T-helper 1 cell (primary cell): Measurements from ENCODE around the gene PBRM1.

ENCODE experiments used
- DNase-seq, 5 donors: peaks; one replicate each; pipeline ENCODE4 v3.0.0-alpha.2; 2012 to 2020

PBRM1 gene

DNA sequence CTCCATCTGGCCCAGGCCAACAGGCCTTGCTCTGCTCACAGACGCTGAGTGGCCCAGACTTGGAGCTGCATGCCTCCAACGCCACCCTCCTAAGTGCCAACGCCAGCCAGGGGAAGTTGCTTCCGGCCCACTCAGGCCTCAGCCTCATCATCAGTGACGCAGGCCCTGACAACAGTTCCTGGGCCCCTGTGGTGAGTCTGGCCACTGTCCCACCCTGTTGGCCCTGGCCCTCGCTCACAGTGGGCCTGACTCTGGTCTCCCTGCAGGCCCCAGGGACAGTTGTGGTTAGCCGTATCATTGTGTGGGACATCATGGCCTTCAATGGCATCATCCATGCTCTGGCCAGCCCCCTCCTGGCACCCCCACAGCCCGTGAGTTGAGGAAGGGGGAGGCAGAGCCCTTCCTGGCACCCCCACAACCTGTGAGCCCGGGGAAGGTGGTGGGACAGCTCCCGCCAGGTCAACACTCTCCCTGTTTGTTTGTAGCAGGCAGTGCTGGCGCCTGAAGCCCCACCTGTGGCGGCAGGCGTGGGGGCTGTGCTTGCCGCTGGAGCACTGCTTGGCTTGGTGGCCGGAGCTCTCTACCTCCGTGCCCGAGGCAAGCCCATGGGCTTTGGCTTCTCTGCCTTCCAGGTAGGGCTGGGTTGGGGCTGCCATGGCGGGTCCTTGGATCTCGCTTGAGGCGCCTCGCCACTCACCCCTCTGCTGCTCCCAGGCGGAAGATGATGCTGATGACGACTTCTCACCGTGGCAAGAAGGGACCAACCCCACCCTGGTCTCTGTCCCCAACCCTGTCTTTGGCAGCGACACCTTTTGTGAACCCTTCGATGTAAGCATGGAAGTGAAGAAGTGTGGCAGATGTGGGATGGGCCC lies 162.1 kb downstream of the PBRM1 start:
- no peak for DNase-seq

DNA sequence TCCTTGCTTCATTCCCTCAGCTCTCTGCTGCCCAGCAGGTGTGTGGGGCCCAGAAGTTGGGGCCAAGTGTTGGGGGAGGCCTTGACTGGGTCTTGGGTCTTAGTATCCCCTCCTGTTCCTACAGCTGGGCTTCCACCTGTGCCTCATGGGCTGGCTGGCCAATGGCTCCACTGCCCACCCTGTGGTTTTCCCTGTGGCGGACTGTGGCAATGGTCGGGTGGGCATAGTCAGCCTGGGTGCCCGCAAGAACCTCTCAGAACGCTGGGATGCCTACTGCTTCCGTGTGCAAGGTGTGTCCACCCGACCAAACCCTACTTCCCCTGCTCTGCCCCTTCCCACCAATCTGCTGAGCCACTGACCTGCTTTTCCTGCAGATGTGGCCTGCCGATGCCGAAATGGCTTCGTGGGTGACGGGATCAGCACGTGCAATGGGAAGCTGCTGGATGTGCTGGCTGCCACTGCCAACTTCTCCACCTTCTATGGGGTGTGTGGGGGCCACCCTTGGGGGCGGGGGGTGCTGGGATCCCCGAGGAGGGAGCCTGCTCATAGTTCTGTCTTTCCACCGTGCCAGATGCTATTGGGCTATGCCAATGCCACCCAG lies 163.0 kb downstream of the PBRM1 start:
- no peak for DNase-seq

DNA sequence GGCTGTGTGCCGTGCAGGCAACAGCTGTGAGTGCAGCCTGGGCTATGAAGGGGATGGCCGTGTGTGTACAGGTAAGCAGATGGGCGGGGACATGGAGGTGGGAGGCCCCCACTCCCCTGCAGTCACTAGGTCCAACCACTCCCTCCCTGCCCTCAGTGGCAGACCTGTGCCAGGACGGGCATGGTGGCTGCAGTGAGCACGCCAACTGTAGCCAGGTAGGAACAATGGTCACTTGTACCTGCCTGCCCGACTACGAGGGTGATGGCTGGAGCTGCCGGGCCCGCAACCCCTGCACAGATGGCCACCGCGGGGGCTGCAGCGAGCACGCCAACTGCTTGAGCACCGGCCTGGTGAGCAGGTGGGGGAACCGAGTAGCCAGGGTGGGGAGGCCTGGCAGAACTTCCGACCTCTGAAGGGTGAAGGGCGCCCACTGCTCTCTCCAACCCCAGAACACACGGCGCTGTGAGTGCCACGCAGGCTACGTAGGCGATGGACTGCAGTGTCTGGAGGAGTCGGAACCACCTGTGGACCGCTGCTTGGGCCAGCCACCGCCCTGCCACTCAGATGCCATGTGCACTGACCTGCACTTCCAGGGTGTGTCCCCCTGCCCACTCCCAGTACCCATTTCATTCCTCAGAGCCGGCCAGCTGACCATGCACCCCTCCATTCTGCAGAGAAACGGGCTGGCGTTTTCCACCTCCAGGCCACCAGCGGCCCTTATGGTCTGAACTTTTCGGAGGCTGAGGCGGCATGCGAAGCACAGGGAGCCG lies 163.6 kb downstream of the PBRM1 start:
- DNase-seq = no peak

DNA sequence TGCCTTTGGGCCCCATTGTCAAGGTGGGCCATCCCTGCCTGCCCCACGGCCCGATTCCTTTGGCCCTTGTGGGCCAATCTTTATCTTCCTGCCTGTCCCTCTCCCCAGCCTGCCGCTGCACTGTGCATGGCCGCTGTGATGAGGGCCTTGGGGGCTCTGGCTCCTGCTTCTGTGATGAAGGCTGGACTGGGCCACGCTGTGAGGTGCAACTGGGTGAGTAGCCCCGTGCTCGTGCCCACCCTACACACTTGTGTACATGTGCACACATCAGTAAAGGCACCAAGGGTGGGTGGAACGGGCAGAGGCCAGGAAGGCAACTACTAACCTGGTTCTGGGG lies 164.3 kb downstream of the PBRM1 start:
- DNase-seq = no peak

DNA sequence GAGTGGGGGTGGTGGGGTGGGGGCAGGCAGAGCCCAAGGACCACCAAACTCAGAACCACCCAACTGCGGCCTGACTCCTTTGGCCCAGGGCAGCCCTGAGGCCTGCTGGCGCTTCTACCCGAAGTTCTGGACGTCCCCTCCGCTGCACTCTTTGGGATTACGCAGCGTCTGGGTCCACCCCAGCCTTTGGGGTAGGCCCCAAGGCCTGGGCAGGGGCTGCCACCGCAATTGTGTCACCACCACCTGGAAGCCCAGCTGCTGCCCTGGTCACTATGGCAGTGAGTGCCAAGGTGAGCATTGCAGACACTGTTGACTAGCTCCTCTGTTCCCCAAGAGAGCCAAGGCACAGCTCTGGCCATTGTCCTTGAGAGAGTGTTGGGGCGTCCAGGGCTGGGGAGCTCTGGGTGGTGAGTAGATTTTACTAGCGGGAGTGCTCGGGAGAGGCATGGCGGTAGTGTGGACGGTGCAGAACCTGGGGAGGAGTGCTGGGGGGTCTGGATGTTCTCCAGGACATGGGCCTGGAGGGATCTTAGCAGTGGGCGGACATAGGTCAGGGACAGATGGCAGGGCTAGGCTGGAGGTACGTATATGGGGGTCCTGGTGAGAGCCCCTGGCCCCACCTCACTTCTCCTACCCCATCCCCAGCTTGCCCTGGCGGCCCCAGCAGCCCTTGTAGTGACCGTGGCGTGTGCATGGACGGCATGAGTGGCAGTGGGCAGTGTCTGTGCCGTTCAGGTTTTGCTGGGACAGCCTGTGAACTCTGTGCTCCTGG lies 164.8 kb downstream of the PBRM1 start:
- DNase-seq = no peak

DNA sequence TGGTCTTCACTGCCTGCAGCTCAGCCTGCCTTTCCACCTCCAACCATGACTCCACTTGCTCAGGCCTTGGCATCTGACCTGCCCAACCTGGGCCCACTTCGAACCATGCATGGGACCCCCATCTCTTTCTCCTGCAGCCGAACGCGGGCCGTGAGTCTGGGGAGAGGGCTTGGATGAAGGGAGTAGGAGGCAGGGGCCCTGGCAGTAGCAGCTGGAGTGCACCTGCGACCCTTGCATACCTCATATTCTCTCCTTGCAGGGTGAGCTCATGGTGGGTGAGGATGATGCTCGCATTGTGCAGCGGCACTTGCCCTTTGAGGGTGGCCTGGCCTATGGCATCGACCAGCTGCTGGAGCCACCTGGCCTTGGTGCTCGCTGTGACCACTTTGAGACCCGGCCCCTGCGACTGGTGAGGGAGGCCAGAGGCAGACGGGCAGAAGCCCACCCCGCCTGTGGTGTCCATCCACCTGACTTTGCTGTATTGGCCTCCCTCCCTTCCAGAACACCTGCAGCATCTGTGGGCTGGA lies 165.5 kb downstream of the PBRM1 start:
- no peak for DNase-seq

DNA sequence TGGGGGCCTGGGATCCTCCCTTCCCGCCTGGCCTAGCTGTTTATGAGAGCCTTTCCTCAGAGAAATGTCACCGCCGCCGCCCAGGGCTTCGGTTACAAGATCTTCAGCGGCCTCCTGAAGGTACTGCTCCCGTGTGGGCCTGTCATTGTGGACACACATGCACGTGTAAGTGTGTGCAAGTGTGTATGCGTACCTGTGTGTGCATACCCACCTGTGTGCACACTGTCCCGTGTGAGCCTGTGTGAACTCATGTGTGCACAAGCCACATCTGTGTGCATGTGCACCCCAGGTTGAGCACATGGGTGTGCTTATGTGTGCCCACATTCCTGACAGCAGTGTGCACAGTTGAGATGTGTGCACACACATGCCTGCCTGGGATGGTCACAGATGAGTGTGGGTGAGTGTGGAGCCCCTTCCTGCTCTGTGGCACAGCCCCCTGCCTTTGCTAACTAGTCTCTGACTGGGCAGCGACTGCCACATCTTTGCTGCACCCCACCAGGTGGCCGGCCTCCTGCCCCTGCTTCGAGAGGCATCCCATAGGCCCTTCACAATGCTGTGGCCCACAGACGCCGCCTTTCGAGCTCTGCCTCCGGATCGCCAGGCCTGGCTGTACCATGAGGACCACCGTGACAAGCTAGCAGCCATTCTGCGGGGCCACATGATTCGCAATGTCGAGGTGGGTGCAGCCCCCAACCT lies 166.1 kb downstream of the PBRM1 start:
- DNase-seq = no peak

DNA sequence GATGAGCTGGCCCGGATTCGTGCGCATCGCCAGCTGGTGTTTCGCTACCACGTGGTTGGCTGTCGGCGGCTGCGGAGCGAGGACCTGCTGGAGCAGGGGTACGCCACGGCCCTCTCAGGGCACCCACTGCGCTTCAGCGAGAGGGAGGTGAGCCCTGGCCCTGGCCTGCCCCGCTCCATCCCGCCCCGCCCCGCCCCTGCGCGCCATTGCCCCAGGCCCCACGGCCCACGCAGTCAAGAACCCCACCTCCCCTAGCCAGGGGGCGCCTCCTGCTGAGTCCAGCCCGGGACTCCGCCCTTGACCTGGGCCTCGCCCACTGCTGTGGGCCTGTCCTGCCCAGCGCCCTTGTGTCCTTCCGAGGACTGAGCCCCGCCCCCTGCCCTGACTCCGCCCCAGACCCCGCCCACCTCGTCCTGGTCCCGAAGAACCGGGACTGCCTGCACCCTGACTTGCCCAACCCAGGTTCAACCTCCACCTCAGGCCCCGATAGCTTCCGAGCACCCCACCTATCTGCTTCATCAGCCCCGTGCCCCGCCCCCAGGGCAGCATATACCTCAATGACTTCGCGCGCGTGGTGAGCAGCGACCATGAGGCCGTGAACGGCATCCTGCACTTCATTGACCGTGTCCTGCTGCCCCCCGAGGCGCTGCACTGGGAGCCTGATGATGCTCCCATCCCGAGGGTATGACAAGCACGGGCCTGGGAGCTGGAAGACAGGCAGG lies 166.8 kb downstream of the PBRM1 start:
- DNase-seq = no peak

DNA sequence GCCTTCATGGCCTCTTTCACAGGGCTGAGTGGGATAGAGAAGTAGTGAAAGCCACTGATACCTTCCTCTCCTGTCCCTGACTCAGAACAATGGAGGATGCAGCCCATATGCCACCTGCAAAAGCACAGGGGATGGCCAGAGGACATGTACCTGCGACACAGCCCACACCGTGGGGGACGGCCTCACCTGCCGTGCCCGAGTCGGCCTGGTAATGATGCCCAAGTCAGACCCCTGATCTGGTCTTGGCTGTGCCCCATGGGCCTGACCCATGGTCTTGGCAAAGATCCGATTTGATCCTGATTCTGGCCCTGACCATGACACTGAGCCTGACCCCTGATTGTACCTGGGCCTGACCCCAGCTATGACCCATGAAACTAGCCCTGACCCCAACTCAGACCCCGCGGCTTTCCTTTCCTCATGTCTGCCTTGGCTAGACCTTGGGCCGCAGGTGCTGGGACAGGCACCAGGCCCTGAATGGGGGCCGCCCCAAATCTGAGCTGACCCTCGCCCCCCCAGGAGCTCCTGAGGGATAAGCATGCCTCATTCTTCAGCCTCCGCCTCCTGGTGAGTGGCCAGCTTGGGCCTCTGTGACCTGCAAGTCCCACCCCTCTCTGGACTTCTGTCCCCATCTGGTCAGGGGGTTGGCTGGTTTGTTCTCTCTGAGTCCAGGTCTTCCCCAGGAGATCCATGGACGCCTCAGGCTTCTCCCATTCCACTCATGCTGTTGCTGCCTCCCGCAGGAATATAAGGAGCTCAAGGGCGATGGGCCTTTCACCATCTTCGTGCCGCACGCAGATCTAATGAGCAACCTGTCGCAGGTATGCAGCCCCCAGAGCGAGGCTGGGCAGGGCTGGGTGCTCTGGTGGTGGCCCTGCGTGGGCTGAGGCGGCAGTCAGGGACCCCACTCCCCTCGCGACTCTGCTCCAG lies 167.7 kb downstream of the PBRM1 start:
- no peak for DNase-seq

DNA sequence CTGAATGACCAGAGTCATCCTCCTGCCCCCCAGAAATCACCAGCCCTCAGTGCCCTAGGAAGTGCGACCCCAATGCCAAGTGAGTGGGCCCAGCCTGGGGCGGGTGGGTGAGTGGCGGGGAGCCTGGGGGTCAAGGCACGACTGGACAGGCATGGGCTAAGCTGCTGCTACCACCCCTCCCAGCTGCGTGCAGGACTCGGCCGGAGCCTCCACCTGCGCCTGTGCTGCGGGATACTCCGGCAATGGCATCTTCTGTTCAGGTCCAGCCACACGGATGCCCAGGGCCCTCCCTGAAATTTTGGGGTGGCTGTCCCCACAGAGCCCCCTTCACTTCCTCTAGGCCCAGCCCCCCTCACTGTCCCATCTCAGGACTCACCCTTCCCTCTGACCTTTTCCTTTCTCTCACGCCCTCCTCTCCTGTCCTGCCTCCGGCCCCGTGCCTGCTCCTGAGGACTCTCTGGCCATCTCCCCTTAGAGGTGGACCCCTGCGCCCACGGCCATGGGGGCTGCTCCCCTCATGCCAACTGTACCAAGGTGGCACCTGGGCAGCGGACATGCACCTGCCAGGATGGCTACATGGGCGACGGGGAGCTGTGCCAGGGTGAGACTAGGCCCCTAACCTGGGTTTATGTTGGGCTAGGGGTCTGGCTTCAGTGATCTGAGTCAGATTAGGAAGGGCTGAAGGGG lies 169.1 kb downstream of the PBRM1 start:
- no peak for DNase-seq

DNA sequence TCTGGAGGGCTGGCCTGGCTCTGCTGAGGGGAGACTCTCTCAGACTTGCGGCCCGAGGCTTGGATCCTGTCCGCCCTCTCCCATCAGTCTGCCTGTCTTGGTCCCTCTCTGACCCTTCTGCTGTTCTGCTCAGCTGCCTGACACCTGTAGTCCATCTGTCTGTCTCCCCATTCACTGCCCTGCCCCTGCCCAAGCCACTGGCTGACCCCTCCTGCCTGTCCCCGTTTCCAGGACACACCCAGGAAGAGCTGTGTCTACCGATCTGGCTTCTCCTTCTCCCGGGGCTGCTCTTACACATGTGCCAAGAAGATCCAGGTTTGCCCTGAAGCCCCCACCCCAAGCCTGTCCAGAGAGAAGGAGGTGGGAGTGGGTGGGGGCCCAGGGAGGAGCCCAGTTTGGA lies 170.5 kb downstream of the PBRM1 start:
- DNase-seq = no peak

DNA sequence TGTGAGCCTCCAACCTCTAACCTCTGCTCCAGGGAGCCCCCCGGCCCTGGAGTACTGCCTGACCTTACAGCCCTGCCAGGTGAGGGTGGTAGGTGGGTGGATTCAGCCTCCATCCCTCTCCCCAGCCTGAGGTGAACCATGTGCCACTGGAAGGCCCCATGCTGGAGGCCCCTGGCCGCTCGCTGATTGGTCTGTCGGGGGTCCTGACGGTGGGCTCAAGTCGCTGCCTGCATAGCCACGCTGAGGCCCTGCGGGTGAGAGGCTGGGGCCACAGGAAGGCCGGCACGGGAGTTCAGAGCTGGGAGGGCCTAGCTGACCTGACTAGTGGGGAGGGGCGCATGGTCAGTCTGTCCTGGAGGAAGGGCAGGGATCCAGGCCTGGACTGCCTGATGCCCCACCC lies 171.1 kb downstream of the PBRM1 start:
- no peak for DNase-seq

DNA sequence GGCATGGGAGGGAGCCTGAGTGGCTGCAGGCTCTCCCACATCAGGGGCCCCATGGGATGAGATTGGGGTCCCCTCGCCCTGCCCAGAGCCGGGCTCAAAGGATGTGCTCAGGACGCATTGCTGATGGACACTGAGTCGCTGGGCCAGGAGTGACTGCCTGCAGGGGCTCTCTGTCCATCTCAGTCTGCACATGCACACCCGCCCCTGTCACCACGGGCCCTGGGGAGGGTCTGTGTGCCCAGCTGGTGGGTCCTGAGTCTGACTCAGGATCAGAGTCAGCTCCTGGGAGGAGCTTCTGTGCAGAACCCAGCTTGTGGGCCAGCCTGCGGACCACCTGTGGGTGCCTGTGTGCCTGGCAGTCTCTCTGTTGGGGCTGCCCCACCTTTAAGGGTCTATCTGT lies 172.4 kb downstream of the PBRM1 start:
- no peak for DNase-seq

DNA sequence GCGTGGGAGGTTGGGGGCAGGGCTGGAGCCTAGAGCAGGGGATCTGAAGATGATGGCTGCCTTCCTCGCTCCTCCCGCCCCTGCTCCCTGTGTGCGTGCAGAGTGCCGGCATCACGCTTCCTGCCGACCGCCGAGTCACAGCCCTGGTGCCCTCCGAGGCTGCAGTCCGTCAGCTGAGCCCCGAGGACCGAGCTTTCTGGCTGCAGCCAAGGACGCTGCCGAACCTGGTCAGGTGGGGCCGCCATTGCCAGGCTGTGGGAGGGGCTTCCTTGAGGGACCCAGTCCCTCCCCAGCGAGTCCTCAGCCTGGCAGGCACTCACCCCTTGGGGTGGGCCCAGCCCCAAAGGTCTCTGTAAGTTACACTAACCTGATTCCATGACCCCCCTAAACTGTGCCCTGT lies 173.0 kb downstream of the PBRM1 start:
- no peak for DNase-seq

DNA sequence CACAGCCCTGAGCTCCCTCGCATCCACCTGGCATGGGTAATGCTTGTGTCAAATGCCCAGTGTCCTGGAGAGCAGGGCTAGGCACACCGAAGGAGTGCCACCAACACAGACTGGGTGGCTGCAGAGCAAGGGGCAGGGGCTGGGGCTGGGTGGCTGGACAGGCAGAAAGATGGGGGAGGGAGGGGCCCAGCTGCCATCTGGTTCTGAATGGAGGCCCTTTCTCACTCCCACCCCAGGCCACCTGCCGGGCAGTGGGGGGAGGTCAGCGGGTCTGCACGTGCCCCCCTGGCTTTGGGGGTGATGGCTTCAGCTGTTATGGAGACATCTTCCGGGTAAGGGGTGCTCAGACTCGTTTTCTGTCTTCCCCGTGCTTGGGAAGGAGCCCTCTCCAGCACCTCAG lies 173.6 kb downstream of the PBRM1 start:
- no peak for DNase-seq

DNA sequence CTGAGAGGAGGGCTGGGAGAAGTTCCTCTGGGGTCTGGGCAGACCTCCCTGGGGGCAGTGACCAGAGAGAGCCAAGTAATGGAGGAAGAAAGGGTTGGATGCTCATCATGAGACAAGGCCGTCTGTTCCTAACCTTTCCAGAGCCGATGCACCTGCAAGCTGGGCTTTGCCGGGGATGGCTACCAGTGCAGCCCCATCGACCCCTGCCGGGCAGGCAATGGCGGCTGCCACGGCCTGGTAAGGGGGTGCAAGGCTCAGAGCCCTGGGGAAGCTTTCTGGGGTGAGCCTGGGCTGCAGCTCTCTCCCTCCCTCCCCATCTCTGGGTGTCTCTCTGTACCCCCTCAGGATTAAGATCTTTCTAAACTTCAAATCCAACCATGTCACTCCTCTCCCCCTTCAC lies 174.2 kb downstream of the PBRM1 start:
- no peak for DNase-seq

DNA sequence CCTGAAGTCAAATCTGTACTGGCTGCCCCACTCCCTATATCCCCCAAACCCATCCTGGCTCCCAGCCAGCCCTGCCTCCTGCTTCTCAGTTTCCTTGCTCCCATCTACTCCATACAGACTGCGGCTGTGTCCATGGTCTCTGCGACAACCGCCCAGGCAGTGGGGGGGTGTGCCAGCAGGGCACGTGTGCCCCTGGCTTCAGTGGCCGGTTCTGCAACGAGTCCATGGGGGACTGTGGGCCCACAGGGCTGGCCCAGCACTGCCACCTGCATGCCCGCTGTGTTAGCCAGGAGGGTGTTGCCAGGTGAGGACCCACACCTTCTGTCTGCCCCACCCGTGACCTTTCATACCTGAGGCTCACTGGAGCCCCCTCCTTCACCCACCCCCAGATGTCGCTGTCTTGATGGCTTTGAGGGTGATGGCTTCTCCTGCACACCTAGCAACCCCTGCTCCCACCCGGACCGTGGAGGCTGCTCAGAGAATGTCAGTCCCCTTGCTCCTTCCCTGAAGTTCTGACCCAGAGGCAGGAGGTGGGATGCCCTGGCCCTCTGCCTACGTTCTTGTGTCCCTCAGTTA lies 175.9 kb downstream of the PBRM1 start:
- DNase-seq = no peak

DNA sequence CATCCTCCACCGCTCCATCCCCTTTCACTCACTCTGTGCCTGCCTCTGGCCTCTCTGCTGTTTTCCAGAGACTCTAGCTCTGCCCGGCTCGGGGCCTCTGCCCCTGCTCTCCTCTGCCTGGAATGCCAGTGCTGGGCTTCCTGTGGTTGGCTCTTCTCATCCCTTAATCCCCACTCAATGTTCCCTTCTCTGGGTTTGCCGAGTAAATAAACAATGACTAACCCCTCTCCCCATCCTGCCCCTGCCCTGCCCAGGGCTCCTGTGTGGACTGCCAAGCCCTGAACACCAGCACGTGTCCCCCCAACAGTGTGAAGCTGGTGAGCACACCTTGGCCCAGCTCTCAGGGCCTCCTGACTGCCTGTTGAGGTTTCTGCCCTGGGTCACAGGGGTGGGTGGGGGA lies 178.4 kb downstream of the PBRM1 start:
- no peak for DNase-seq

DNA sequence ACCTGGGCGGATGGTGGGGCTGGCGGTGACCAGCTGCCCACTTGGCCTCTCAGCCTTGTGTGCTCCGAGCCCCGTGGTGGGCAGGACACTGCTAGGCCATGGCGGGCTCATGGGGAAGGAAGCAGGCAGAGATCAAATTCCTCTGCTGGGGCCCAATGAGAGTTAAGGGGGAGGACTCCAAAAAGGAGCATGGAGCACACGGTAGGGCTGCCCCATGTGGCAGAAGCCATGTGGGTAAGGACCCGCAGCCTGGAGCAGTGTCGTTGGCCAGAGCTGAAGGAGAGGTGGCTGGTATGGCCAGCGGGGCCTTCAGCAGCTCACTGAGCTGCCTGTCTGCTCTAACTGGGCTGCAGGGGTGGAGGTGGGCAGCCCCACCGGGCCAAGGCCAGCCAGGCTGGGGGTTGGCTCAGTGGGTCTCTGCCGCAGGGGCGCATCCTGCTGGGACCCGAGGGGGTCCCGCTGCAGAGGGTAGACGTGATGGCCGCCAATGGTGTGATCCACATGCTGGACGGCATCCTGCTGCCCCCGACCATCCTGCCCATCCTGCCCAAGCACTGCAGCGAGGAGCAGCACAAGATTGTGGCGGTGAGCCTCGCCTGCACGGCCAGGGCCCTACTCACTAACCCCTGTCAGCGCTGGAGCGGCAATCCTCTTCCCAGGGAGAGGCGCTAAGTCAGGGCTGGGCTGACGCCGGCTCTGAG lies 179.3 kb downstream of the PBRM1 start:
- no peak for DNase-seq
